A549 (cell line): ENCODE measurements around the gene CHRNB1.

Experiments used
- CEBPB ChIP-seq, 2 experiments: fragments of >200 bp in 1 of 2; sonication (Bioruptor Twin) in 1 of 2; formaldehyde crosslinking in 1 of 2; IDR thresholded peaks; 2 replicates each; pipeline ENCODE4 v1.6.1; 2012 to 2016
- EP300 ChIP-seq, 2 experiments: fragments of >200 bp; sonication (Bioruptor Twin); formaldehyde crosslinking; IDR thresholded peaks; 2 replicates in 1 of 2; 3 replicates in 1 of 2; pipeline ENCODE4 v1.6.1; 2016 to 2017
- NR3C1 ChIP-seq: fragments of >200 bp; sonication (Bioruptor Twin); formaldehyde crosslinking; IDR thresholded peaks from 3 replicates; pipeline ENCODE4 v1.6.1; 2017
- POLR2A ChIP-seq: IDR thresholded peaks from 2 replicates; pipeline ENCODE4 v1.6.1; 2012; ENCODE audit warnings: mild to moderate bottlenecking, low read length
- RAD21 ChIP-seq, 2 experiments: fragments of >200 bp in 1 of 2; sonication (Bioruptor Twin) in 1 of 2; formaldehyde crosslinking in 1 of 2; IDR thresholded peaks in 1 of 2; conservative IDR thresholded peaks in 1 of 2; 2 replicates in 1 of 2; 3 replicates in 1 of 2; pipeline ENCODE4 v1.6.1; 2012 to 2018; ENCODE audit warnings: inconsistent platforms in 1 of 2
- SREBF2 ChIP-seq: fragments of 450-650 bp; IDR thresholded peaks from 2 replicates; pipeline ENCODE4 v1.6.1; 2014; ENCODE audit warnings: mild to moderate bottlenecking, moderate library complexity
- TFCP2L1 ChIP-seq: fragments of 250-450 bp; sonication (Bioruptor Pico); IDR thresholded peaks from 2 replicates; pipeline ENCODE4 v1.5.0; 2021; ENCODE audit warnings: mild to moderate bottlenecking
- TF ChIP-seq, protein P1 (sequence below): fragments of >200 bp; sonication (Bioruptor Twin); formaldehyde crosslinking; IDR thresholded peaks from 3 replicates; pipeline ENCODE4 v1.5.1; 2016
- TF ChIP-seq, protein P2 (sequence below): fragments of 450-650 bp; IDR thresholded peaks from 2 replicates; pipeline ENCODE4 v1.6.1; 2014; ENCODE audit warnings: antibody characterized with exemption
- TF ChIP-seq, protein P3 (sequence below): IDR thresholded peaks from 2 replicates; pipeline ENCODE4 v1.6.1; 2012

DNA sequence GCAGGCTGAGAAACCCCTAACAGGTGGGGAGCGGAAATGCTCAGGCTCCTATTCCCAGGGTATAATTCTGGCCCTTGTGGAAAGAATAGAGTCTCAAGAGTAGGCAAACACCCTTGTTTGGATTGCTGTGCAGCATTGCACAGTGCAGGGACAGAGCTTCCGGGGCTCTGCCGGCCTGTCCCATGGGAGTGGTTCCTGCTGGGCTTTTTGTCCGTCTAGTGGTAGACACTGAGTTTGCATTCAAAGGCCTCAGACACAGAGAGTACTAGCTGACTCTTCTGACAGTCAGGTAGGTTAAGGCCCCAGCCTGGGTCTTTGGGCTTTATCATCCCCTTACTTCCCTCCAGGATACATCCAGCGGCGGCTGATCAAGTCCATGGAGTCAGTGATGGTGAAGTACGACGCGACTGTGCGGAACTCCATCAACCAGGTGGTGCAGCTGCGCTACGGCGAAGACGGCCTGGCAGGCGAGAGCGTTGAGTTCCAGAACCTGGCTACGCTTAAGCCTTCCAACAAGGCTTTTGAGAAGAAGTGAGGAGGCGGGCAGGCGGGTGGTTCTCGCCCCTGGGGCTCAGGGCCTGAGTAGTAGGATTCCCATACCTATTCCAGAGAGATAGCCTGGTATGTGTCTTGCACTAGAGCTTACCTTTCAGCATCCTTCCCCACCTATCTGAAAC lies 57.4 kb downstream of the CHRNB1 start:
- TF ChIP-seq, protein P1, sequence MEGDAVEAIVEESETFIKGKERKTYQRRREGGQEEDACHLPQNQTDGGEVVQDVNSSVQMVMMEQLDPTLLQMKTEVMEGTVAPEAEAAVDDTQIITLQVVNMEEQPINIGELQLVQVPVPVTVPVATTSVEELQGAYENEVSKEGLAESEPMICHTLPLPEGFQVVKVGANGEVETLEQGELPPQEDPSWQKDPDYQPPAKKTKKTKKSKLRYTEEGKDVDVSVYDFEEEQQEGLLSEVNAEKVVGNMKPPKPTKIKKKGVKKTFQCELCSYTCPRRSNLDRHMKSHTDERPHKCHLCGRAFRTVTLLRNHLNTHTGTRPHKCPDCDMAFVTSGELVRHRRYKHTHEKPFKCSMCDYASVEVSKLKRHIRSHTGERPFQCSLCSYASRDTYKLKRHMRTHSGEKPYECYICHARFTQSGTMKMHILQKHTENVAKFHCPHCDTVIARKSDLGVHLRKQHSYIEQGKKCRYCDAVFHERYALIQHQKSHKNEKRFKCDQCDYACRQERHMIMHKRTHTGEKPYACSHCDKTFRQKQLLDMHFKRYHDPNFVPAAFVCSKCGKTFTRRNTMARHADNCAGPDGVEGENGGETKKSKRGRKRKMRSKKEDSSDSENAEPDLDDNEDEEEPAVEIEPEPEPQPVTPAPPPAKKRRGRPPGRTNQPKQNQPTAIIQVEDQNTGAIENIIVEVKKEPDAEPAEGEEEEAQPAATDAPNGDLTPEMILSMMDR = no peak
- TF ChIP-seq TFCP2L1 (CRISPR knock-in tag) = no peak
- TF ChIP-seq CEBPB (IDR thresholded peaks at IDR 0.05) = no peak
- TF ChIP-seq, protein P2, sequence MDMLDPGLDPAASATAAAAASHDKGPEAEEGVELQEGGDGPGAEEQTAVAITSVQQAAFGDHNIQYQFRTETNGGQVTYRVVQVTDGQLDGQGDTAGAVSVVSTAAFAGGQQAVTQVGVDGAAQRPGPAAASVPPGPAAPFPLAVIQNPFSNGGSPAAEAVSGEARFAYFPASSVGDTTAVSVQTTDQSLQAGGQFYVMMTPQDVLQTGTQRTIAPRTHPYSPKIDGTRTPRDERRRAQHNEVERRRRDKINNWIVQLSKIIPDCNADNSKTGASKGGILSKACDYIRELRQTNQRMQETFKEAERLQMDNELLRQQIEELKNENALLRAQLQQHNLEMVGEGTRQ = no peak
- TF ChIP-seq SREBF2 = no peak
- TF ChIP-seq RAD21 (conservative IDR thresholded peaks at IDR 0.05 in 1 of 2, IDR thresholded peaks at IDR 0.05 in 1 of 2) = no peak
- TF ChIP-seq NR3C1 = no peak
- TF ChIP-seq POLR2A = no peak
- TF ChIP-seq, protein P3, sequence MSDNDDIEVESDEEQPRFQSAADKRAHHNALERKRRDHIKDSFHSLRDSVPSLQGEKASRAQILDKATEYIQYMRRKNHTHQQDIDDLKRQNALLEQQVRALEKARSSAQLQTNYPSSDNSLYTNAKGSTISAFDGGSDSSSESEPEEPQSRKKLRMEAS = no peak
- no peak for TF ChIP-seq EP300 (IDR thresholded peaks at IDR 0.05)
